DOHH2 (cell line): ENCODE measurements around the gene RXRA.

Source experiments
- H3F3A ChIP-seq: fragments of 200-600 bp; sonication (generic), shearing (Covaris generic); 2 replicates; pipeline ENCODE4 v1.6.0; 2016; ENCODE audit warnings: antibody characterized with exemption, mild to moderate bottlenecking; ENCODE audit not compliant: control insufficient read depth, insufficient read depth
- H3K27ac ChIP-seq: fragments of 200-600 bp; sonication (generic); 2 replicates; pipeline ENCODE4 v1.5.1; 2014; ENCODE audit warnings: low read depth, mild to moderate bottlenecking, low read length, moderate library complexity
- H3K27me3 ChIP-seq: fragments of 200-600 bp; sonication (generic); 2 replicates; pipeline ENCODE4 v1.6.1; 2014; ENCODE audit warnings: mild to moderate bottlenecking, low read length, mixed read lengths; ENCODE audit not compliant: control insufficient read depth
- H3K36me3 ChIP-seq: fragments of 200-600 bp; sonication (generic); 2 replicates; pipeline ENCODE4 v1.6.1; 2014; ENCODE audit warnings: mild to moderate bottlenecking, low read length, moderate library complexity, mixed read lengths; ENCODE audit not compliant: control insufficient read depth
- H3K4me1 ChIP-seq: fragments of 200-600 bp; sonication (generic); 2 replicates; pipeline ENCODE4 v1.6.1; 2014; ENCODE audit warnings: mild to moderate bottlenecking, low read length, mixed read lengths; ENCODE audit not compliant: control insufficient read depth
- H3K4me2 ChIP-seq: fragments of 200-600 bp; sonication (generic); 2 replicates; pipeline ENCODE4 v1.6.0; 2014; ENCODE audit warnings: mild to moderate bottlenecking, low read length, moderate library complexity
- H3K4me3 ChIP-seq: fragments of 200-600 bp; sonication (generic); 2 replicates; pipeline ENCODE4 v1.5.1; 2014; ENCODE audit warnings: mild to moderate bottlenecking, low read length, mixed read lengths
- H3K79me2 ChIP-seq: fragments of 200-600 bp; sonication (generic); 2 replicates; pipeline ENCODE4 v1.6.1; 2014; ENCODE audit warnings: mild to moderate bottlenecking, low read length, mixed read lengths; ENCODE audit not compliant: control insufficient read depth
- H3K9me2 ChIP-seq: fragments of 200-600 bp; sonication (generic); replicated peaks from 2 replicates; pipeline ENCODE4 v1.6.1; 2014; ENCODE audit warnings: mild to moderate bottlenecking, low read length, mixed read lengths; ENCODE audit not compliant: control insufficient read depth
- H3K9me3 ChIP-seq: fragments of 200-600 bp; sonication (generic); 2 replicates; pipeline ENCODE4 v1.6.1; 2014; ENCODE audit warnings: antibody characterized with exemption, low read length, mixed read lengths; ENCODE audit not compliant: control insufficient read depth, insufficient read depth
- H4K20me1 ChIP-seq: fragments of 200-600 bp; sonication (generic); 2 replicates; pipeline ENCODE4 v1.6.0; 2014; ENCODE audit warnings: low read depth, mild to moderate bottlenecking, antibody characterized with exemption, low read length, moderate library complexity; ENCODE audit not compliant: control insufficient read depth, insufficient read depth
- EZH2phosphoT487 ChIP-seq: fragments of 200-600 bp; sonication (generic); IDR thresholded peaks from 2 replicates; pipeline ENCODE4 v1.6.1; 2017; ENCODE audit warnings: borderline replicate concordance, mild to moderate bottlenecking, antibody characterized with exemption, low read length, moderate library complexity, mixed read lengths
- TF ChIP-seq, protein P1 (sequence below): fragments of 200-600 bp; sonication (generic); IDR thresholded peaks from one replicate; pipeline ENCODE4 v1.5.1; 2014; ENCODE audit warnings: antibody characterized with exemption, mild to moderate bottlenecking, low read depth, low read length; ENCODE audit not compliant: poor library complexity, severe bottlenecking

The RXRA gene

DNA sequence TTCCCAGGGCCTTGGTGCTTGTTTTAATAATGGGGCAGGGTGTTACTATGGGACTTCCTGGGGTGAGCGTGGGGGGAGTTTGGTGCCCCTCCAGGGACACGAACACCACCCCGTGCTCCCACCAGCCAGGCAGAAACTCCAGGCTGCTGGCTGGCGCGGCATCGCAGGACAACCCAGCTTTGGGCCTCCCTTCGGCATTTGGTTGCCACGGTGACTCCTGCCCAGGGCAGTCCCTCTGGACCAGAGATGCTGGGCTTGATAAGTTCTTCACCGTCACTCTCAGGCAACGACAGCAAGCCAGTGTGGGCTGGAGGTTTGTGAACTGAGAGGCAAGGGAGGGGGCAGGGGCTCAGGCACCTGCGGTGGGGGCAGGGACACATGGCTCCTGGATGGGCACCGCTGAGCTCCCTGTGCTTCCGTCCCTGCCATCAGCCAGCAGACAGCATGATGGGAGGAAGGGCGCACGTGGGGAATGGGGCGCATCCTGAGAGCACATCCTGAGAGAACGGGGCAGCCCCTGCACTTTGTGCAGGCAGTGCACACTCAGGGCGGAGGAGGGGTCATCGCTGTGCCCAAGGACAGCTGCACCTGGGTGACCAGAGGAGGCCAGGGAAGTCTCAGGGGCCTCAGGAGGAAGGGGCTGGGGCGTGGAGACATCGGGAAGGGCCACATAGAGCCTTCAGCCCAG lies 116.4 kb downstream of the RXRA start:
- no peak overlapping the region for H3K4me3 ChIP-seq
- H3K9me2 ChIP-seq, result no peaks in the 10 kb centered on the region
- no peaks in the 10 kb centered on the region for H3F3A ChIP-seq
- peaks cover 7% of the 10 kb centered on the region; the same call in 1 of the 2 replicates for H3K9me3 ChIP-seq
- H3K79me2 ChIP-seq, result no peaks in the 10 kb centered on the region
- H3K27ac ChIP-seq, result no peak overlapping the region
- H3K4me2 ChIP-seq, result no peak overlapping the region
- no peaks in the 10 kb centered on the region for H3K4me1 ChIP-seq
- H3K36me3 ChIP-seq, result no peaks in the 10 kb centered on the region
- no peaks in the 10 kb centered on the region for H3K27me3 ChIP-seq
- no peak for TF ChIP-seq EZH2phosphoT487
- TF ChIP-seq, protein P1, sequence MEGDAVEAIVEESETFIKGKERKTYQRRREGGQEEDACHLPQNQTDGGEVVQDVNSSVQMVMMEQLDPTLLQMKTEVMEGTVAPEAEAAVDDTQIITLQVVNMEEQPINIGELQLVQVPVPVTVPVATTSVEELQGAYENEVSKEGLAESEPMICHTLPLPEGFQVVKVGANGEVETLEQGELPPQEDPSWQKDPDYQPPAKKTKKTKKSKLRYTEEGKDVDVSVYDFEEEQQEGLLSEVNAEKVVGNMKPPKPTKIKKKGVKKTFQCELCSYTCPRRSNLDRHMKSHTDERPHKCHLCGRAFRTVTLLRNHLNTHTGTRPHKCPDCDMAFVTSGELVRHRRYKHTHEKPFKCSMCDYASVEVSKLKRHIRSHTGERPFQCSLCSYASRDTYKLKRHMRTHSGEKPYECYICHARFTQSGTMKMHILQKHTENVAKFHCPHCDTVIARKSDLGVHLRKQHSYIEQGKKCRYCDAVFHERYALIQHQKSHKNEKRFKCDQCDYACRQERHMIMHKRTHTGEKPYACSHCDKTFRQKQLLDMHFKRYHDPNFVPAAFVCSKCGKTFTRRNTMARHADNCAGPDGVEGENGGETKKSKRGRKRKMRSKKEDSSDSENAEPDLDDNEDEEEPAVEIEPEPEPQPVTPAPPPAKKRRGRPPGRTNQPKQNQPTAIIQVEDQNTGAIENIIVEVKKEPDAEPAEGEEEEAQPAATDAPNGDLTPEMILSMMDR, result no peak
- H4K20me1 ChIP-seq, result no peaks in the 10 kb centered on the region

DNA sequence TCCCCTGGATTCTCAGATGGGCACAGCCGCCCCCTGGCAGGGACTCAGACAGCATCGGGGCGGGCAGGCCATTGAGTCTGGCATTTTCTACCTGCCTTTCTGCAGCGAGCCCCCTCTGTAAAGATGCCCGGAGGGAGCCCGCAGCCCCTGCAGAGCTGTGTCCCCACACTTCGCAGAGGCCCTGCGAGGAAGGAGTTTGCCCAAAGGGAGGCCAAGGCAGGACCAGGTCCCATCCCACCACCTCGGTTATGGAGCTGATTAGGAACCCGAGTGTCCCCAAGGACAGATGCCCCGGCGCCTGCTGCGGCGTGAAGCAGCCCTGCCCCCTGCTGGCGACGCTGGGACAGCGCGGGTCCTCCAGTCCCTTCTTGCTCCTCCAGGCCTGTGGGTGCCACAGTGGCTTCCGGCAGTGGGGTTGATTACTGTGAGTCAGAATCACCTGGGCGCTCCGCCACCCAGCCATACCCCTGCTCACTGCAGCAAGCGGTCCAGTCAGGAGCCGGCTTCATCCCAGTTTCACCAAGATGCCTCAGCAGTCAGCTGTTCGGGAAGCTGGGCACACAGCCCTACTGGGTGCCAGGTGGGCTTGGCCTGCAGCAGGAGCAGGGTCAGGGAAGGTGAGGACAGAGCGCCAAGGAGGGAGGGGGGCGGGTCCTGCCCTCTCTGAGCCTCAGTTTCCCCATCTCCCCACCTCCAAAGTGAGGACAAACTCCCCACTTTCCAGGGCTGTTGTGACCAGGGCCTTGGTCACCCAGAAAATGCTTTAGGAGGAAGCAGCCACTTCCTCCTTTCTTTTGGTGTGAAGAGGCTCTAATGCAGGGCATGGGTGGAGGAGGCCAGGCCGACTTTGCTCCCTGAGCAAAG lies 117.2 kb downstream of the RXRA start:
- no peaks in the 10 kb centered on the region for H4K20me1 ChIP-seq
- H3K9me3 ChIP-seq, result peaks cover 15% of the 10 kb centered on the region; the same call in 1 of the 2 replicates
- no peak overlapping the region for H3K4me3 ChIP-seq
- no peaks in the 10 kb centered on the region for H3K36me3 ChIP-seq
- no peaks in the 10 kb centered on the region for H3K4me1 ChIP-seq
- H3F3A ChIP-seq, result no peaks in the 10 kb centered on the region
- H3K9me2 ChIP-seq, result no peaks in the 10 kb centered on the region
- TF ChIP-seq EZH2phosphoT487, result no peak
- TF ChIP-seq, protein P1, result peak; percentile 97
- no peaks in the 10 kb centered on the region for H3K27me3 ChIP-seq
- H3K79me2 ChIP-seq, result no peaks in the 10 kb centered on the region
- no peak overlapping the region for H3K27ac ChIP-seq
- no peak overlapping the region for H3K4me2 ChIP-seq

DNA sequence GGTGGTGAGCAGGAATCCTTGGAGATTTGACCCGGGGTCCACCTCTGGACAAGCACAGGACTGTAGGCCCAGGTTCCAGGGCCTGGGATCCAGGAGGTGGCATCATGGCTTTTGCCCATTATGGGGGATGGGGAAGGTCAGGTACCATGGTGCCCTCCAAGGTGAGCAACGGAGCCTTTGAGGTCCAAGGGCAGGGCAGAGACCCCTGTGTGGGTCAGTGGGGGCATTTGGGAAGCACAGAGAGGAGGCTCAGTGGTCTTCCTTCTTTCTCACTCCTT lies 117.7 kb downstream of the RXRA start:
- TF ChIP-seq EZH2phosphoT487, result no peak
- TF ChIP-seq, protein P1, result no peak
- Histone ChIP-seq H3K4me3 (no peak overlapping the region), H3K36me3 (no peaks in the 10 kb centered on the region), H3K9me3 (peaks cover 20% of the 10 kb centered on the region), H3K27me3 (no peaks in the 10 kb centered on the region), H3K4me2 (no peak overlapping the region), H3K4me1 (no peaks in the 10 kb centered on the region), H3K27ac (no peak overlapping the region), H4K20me1 (no peaks in the 10 kb centered on the region), H3K79me2 (no peaks in the 10 kb centered on the region), H3F3A (no peaks in the 10 kb centered on the region), H3K9me2 (no peaks in the 10 kb centered on the region)
